T-helper 1 cell treated with Interleukin-12 subunit alpha and Interleukin-12 subunit beta and Interleukin-4 antibody, amounts not matched to agents 30 ng/mL and 1 ng/mL, for 36 hours (primary cell): Measurements from ENCODE around the gene MTFR2. TPM values are rescaled to one million over a fixed set of nuclear protein-coding genes. Genes with fewer than 3 reads are reported as not detected.

ENCODE experiments used
- intact Hi-C: fragments of 100-400 bp; cut with micrococcal nuclease; formaldehyde crosslinking; loops from one replicate; pipeline ENCODE4 v1.15.1; 2024
- total RNA-seq: library from RNA; stranded (reverse); gene quantifications from 2 replicates; pipeline ENCODE4 v1.2.3, GENCODE V29; 2022

MTFR2 gene
- total RNA-seq, 1 donor from 2014 or later = 14.5 TPM

DNA sequence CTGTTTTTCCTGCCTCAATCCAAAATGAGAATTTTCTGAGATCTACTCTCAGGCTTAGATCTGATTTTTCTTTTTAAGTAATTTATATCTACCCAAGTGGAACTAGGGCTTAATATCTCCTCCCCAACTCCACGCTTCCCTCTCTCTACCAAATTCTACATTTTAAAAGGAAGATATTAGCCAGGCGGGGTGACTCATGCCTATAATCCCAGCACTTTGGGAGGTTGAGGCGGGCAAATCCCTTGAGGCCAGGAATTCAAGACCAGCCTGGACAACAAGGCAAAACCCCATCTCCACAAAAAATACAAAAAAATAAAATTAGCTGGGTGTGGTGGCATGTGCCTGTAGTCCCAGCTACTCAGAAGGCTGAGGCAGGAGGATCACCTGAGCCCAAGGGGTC lies 61.0 kb downstream of the MTFR2 start:
- intact Hi-C loops = no loop called here

DNA sequence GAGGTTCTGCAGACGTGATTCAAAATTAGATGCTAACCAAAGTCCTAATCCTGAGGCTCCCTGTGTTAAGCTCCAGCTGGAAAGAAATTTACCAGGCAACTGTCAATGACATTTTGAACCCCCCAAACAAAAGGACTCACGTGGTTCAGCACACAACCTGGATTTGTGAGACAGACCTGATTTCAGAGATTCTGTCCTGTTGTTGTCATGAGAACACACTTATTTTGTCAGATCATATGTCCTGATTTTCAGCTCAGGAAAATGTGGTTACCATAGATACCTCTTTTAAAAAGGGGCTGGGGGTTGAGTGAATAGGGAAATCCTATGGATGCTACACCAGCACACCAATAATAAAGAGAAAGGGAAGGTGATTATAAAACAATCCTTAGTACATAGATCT lies 61.6 kb downstream of the MTFR2 start:
- intact Hi-C loops = no loop called here

GRCh38 chr6:136186363-136186762 lies 63.7 kb downstream of the MTFR2 start:
- intact Hi-C loops = no loop called here

- intact Hi-C loops = no loop called here
Measured at GRCh38 chr6:136184738-136185137, 65.4 kb downstream of the MTFR2 start.

- intact Hi-C loops = no loop called here
Measured at GRCh38 chr6:136181861-136182260, 68.2 kb downstream of the MTFR2 start.

DNA sequence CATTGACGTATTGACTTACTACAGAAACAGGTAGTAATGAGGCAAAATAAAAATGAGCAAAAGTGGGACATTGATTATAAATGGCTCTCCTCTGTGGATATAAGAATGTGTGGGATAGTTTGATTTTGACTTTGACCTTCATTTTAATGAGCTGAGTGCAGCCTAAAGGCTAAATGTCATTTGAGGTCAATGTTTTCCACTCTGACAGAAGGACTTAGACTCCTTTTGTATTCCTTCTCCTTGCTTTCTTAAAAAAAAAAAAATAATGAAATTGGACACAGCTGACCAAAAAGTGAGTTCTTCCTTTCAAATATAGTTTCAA lies 68.6 kb downstream of the MTFR2 start:
- intact Hi-C loops = no loop called here

Other genes with a start within 250 kb of the MTFR2 start
- 177 TPM in 2 replicates for gene BCLAF1, start 39.5 kb upstream of the MTFR2 start, total RNA-seq